ENCODE measurements around the gene TWNK.

The TWNK gene

DNA sequence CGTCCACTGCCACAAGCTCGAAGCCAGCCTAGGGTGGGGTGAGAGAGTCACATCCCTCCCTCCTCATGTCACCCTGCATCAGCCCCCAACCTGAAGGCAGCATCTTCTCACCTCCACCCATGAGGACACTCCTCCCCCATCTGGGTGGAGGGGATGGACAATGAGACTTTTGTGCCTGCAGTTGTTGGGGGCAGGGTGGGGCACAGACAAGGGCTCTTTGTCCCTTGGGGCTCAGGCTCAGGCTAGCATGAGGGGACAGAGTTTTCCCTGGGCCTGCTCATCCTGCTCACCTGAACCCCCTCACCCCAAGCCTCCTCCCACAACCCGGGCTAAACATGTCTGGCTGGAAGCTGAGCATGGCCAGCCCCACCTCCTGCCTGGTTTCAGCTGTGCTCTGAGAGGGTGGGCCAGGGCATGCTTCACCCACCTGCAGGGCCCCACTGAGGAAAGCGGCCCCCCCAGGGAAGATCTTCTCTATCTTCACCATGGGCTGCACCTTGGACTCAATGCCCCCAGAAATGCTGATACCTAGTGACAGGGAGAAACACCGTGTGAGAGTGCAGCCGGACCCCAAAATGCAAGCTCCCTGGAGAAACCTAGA, 21.6 kb downstream of the TWNK start:
- H4K20me1 ChIP-seq (ENCODE audit: control insufficient read depth, insufficient read depth, low read depth, low read length), result no peaks in the 10 kb centered on the region
- no peaks in the 10 kb centered on the region for H3K79me2 ChIP-seq (ENCODE audit: control insufficient read depth, low read length)
- H3K36me3 ChIP-seq (ENCODE audit: control insufficient read depth, low read length), result no peaks in the 10 kb centered on the region; the same call in 1 of the 2 replicates
- no peak overlapping the region for H3K27ac ChIP-seq (ENCODE audit: low read depth, low read length)
- 0 out of 2 replicates have a peak, but pooled peaks cover 2% of the 10 kb centered on the region for H3F3A ChIP-seq (ENCODE audit: control insufficient read depth, insufficient read depth)
- no peaks in the 10 kb centered on the region for H3K9me3 ChIP-seq (ENCODE audit: control insufficient read depth, insufficient read depth, low read length)
- no peaks in the 10 kb centered on the region for H3K9me2 ChIP-seq (replicated peaks; ENCODE audit: control insufficient read depth, low read length)
- no peak overlapping the region for H3K4me3 ChIP-seq (ENCODE audit: low read length)
- H3K4me1 ChIP-seq (ENCODE audit: control insufficient read depth, low read length), result peaks cover 12% of the 10 kb centered on the region
- TF ChIP-seq CTCF (IDR thresholded peaks at IDR 0.05; ENCODE audit: low read depth, low read length, poor library complexity, severe bottlenecking), result no peak
- TF ChIP-seq EZH2phosphoT487 (IDR thresholded peaks at IDR 0.05; ENCODE audit: borderline replicate concordance, low read length), result no peak
- no peaks in the 10 kb centered on the region for H3K27me3 ChIP-seq (ENCODE audit: control insufficient read depth, low read length)
- no peak overlapping the region for H3K4me2 ChIP-seq (ENCODE audit: low read length)

DNA sequence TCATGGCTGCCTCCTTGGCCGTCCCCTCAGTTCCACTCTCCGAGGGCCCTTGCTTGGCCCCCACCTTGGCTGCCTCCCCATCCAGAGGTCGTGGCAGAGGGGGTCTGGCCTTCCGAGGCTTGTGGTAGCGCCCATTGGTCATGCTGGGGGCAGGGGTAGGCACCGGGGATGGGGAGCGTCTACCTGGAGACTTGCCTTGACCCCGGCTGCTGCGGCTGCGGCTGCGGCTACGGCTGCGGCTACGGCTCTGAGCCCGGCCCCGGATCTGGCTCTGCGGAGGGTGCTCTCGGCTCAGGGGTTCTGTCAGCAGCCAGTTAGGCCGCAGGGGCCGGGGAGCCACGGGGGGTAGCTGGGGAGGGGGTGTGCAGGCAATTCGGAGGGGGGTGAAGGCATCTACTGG, 23.0 kb downstream of the TWNK start:
- H3K9me2 ChIP-seq (replicated peaks; ENCODE audit: control insufficient read depth, low read length), result no peaks in the 10 kb centered on the region
- no peaks in the 10 kb centered on the region; the same call in 1 of the 2 replicates for H3K36me3 ChIP-seq (ENCODE audit: control insufficient read depth, low read length)
- H4K20me1 ChIP-seq (ENCODE audit: control insufficient read depth, insufficient read depth, low read depth, low read length), result no peaks in the 10 kb centered on the region
- H3K27me3 ChIP-seq (ENCODE audit: control insufficient read depth, low read length), result peaks cover 6% of the 10 kb centered on the region; the same call in 1 of the 2 replicates
- H3K4me3 ChIP-seq (ENCODE audit: low read length), result no peak overlapping the region
- H3K79me2 ChIP-seq (ENCODE audit: control insufficient read depth, low read length), result no peaks in the 10 kb centered on the region
- TF ChIP-seq EZH2phosphoT487 (IDR thresholded peaks at IDR 0.05; ENCODE audit: borderline replicate concordance, low read length) (no peak), CTCF (IDR thresholded peaks at IDR 0.05; ENCODE audit: low read depth, low read length, poor library complexity, severe bottlenecking) (no peak)
- H3K9me3 ChIP-seq (ENCODE audit: control insufficient read depth, insufficient read depth, low read length), result no peaks in the 10 kb centered on the region
- H3K27ac ChIP-seq (ENCODE audit: low read depth, low read length), result no peak overlapping the region
- peaks cover 12% of the 10 kb centered on the region for H3K4me1 ChIP-seq (ENCODE audit: control insufficient read depth, low read length)
- H3K4me2 ChIP-seq (ENCODE audit: low read length), result no peak overlapping the region
- 0 out of 2 replicates have a peak, but pooled peaks cover 2% of the 10 kb centered on the region for H3F3A ChIP-seq (ENCODE audit: control insufficient read depth, insufficient read depth)

DNA sequence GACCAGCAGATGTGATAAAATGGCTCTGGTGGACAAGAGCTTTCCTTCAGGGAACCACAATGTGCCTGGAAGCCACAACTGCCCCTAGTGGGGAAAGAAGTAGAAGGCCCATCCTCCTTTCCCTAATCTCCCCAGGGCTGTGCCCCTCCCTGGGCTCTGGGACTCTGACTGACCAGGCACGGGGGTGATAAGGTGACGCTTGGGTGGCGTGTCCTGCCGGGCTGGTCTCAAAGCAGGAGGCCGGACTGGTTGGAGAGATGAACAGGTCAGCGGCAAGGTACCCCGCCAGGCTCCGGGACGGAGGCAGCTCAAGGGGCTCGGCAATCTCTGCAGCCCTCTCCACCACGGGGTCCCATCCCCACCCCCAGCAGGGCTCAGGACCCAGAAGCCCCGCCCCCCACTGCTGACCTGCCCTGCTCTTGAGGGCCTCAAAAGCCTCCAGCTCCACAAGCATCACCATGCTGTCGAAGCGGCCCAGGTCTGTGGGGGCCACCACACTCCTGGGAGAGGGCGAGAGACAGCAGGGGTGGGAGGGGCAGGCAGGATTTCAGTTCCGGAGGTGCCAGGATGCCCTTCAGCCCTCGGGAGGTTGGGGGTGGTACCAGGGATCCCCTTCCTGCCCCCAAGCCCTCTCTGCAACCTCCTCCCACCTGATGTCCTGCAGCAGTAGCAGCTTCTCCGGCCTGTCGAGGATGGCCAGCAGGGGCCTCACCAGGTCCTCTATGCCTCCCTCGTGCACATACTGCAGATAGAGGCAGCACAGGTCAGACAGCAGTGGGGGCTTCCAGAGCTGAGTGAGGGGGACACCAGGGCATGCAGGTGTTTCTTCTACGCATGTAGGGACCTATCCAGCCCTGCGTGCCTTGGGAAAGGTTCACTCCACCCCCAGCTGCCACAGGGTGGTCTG, 24.4 kb downstream of the TWNK start:
- H3F3A ChIP-seq (ENCODE audit: control insufficient read depth, insufficient read depth), result 0 out of 2 replicates have a peak, but pooled peaks cover 2% of the 10 kb centered on the region
- no peak overlapping the region for H3K27ac ChIP-seq (ENCODE audit: low read depth, low read length)
- H3K9me3 ChIP-seq (ENCODE audit: control insufficient read depth, insufficient read depth, low read length), result no peaks in the 10 kb centered on the region
- H4K20me1 ChIP-seq (ENCODE audit: control insufficient read depth, insufficient read depth, low read depth, low read length), result no peaks in the 10 kb centered on the region
- no peaks in the 10 kb centered on the region for H3K79me2 ChIP-seq (ENCODE audit: control insufficient read depth, low read length)
- TF ChIP-seq CTCF (IDR thresholded peaks at IDR 0.05; ENCODE audit: low read depth, low read length, poor library complexity, severe bottlenecking) (no peak), EZH2phosphoT487 (IDR thresholded peaks at IDR 0.05; ENCODE audit: borderline replicate concordance, low read length) (no peak)
- no peak overlapping the region for H3K4me2 ChIP-seq (ENCODE audit: low read length)
- H3K4me1 ChIP-seq (ENCODE audit: control insufficient read depth, low read length), result peaks cover 12% of the 10 kb centered on the region
- H3K27me3 ChIP-seq (ENCODE audit: control insufficient read depth, low read length), result peaks cover 6% of the 10 kb centered on the region
- H3K9me2 ChIP-seq (replicated peaks; ENCODE audit: control insufficient read depth, low read length), result no peaks in the 10 kb centered on the region
- no peak overlapping the region for H3K4me3 ChIP-seq (ENCODE audit: low read length)
- H3K36me3 ChIP-seq (ENCODE audit: control insufficient read depth, low read length), result no peaks in the 10 kb centered on the region

Measured in DOHH2 (cell line).